Measurements from ENCODE around the gene EML1.

- TF ChIP-seq CTCF (IDR thresholded peaks at IDR 0.05 in 8 of 11, conservative IDR thresholded peaks at IDR 0.05 in 3 of 11) (no peak), POLR2A (IDR thresholded peaks at IDR 0.05) (no peak), POLR2AphosphoS5 (IDR thresholded peaks at IDR 0.05) (no peak)
Measured at GRCh38 chr14:99758121-99758821, 34.9 kb upstream of the EML1 start.

All from spleen (tissue), 7 donors.